Stimulated activated naive B cell treated with anti-CD40 and anti-IgM and Interleukin-4, amounts not matched to agents 10 μg/mL and 1 μg/mL and 100 μg/mL, for 72 hours (primary cell): ENCODE data around the gene MICA.
"Not testable (repeated sequence)": the region's sequence is repeated elsewhere in the genome, so short reads cannot be mapped to it uniquely, and the experiment has no call there.

Experiments used
- ATAC-seq, 2 donors: fragments of 150-1000 bp; cut with Tn5 transposase; replicated peaks; 2 replicates each; pipeline ENCODE4 v1.10.0; 2021; ENCODE audit warnings: moderate library complexity in 1 of 2
- DNase-seq: peaks from one replicate; pipeline ENCODE4 v3.0.0; 2021
- H3K27ac Mint-ChIP-seq: one replicate; pipeline ENCODE4 v1.8.0; 2022; ENCODE audit warnings: mild to moderate bottlenecking, mixed read lengths
- H3K27me3 Mint-ChIP-seq, 2 donors: one replicate each; pipeline ENCODE4 v1.8.0; 2022; ENCODE audit warnings: mixed read lengths in 2 of 2
- H3K36me3 Mint-ChIP-seq, 2 donors: one replicate each; pipeline ENCODE4 v1.8.0; 2022; ENCODE audit warnings: mixed read lengths in 2 of 2, mild to moderate bottlenecking in 1 of 2
- H3K4me1 Mint-ChIP-seq, 2 donors: one replicate each; pipeline ENCODE4 v1.8.0; 2022; ENCODE audit warnings: mixed read lengths in 2 of 2, mild to moderate bottlenecking in 1 of 2
- H3K4me3 Mint-ChIP-seq, 2 donors: one replicate each; pipeline ENCODE4 v1.8.0; 2022; ENCODE audit warnings: mild to moderate bottlenecking in 2 of 2, mixed read lengths in 2 of 2, moderate library complexity in 1 of 2
- H3K9me3 Mint-ChIP-seq, 2 donors: one replicate each; pipeline ENCODE4 v1.8.0; 2022; ENCODE audit warnings: mixed read lengths in 2 of 2, mild to moderate bottlenecking in 1 of 2

Gene MICA

GRCh38 chr6:31389802-31390132, 13.6 kb upstream of the MICA start:
- not testable (repeated sequence) for ATAC-seq, H3K36me3 Mint-ChIP-seq, H3K27me3 Mint-ChIP-seq, H3K4me1 Mint-ChIP-seq, H3K4me3 Mint-ChIP-seq, H3K9me3 Mint-ChIP-seq, DNase-seq, H3K27ac Mint-ChIP-seq

- H3K27ac Mint-ChIP-seq = no peak overlapping the region
- no peak for DNase-seq
- no peak for ATAC-seq
- no peaks in the 10 kb centered on the region for H3K27me3 Mint-ChIP-seq
- H3K4me1 Mint-ChIP-seq = peaks cover 5 to 6% of the 10 kb centered on the region in 2 donors
- no peaks in the 10 kb centered on the region for H3K9me3 Mint-ChIP-seq
- no peak overlapping the region for H3K4me3 Mint-ChIP-seq
- H3K36me3 Mint-ChIP-seq = peaks cover 4 to 6% of the 10 kb centered on the region in 2 donors
Observed at GRCh38 chr6:31393932-31394331, 9.5 kb upstream of the MICA start.

- DNase-seq = no peak
- ATAC-seq = no peak
- Mint-ChIP-seq H3K4me3 (no peak overlapping the region), H3K27ac (no peak overlapping the region), H3K4me1 (peaks cover 5 to 7% of the 10 kb centered on the region in 2 donors), H3K27me3 (no peaks in the 10 kb centered on the region), H3K9me3 (no peaks in the 10 kb centered on the region), H3K36me3 (peaks cover 4 to 6% of the 10 kb centered on the region in 2 donors)
Observed at GRCh38 chr6:31394381-31394780, 9.0 kb upstream of the MICA start.

- Mint-ChIP-seq H3K27ac (no peak overlapping the region), H3K36me3 (peaks cover 4 to 6% of the 10 kb centered on the region in 2 donors), H3K27me3 (no peaks in the 10 kb centered on the region), H3K4me3 (no peak overlapping the region), H3K9me3 (no peaks in the 10 kb centered on the region), H3K4me1 (peaks cover 9 to 17% of the 10 kb centered on the region in 2 donors)
- DNase-seq (no peak), ATAC-seq (no peak)
Observed at GRCh38 chr6:31395832-31396231, 7.6 kb upstream of the MICA start.

- DNase-seq = peak; percentile 80
- H3K4me1 Mint-ChIP-seq = peaks cover 16 to 24% of the 10 kb centered on the region in 2 donors
- no peak overlapping the region for H3K4me3 Mint-ChIP-seq
- no peaks in the 10 kb centered on the region for H3K9me3 Mint-ChIP-seq
- peak overlapping the region; percentile 44 for H3K27ac Mint-ChIP-seq
- H3K27me3 Mint-ChIP-seq = no peaks in the 10 kb centered on the region
- ATAC-seq = peak; percentile 60 to 72
- H3K36me3 Mint-ChIP-seq = peaks cover 4 to 6% of the 10 kb centered on the region in 2 donors
Observed at GRCh38 chr6:31396422-31397152, 6.8 kb upstream of the MICA start.

GRCh38 chr6:31397153-31397499, 6.3 kb upstream of the MICA start:
- not testable (repeated sequence) for H3K36me3 Mint-ChIP-seq, DNase-seq, H3K27ac Mint-ChIP-seq, H3K4me3 Mint-ChIP-seq, H3K9me3 Mint-ChIP-seq, H3K27me3 Mint-ChIP-seq, ATAC-seq
- peaks cover 18 to 30% of the 10 kb centered on the region in 2 donors for H3K4me1 Mint-ChIP-seq

GRCh38 chr6:31397901-31398525, 5.4 kb upstream of the MICA start:
- H3K9me3 Mint-ChIP-seq = no peaks in the 10 kb centered on the region
- no peak overlapping the region for H3K4me3 Mint-ChIP-seq
- H3K27me3 Mint-ChIP-seq = no peaks in the 10 kb centered on the region
- H3K36me3 Mint-ChIP-seq = peaks cover 4 to 6% of the 10 kb centered on the region in 2 donors
- DNase-seq (no peak), ATAC-seq (no peak)
- no peak overlapping the region for H3K27ac Mint-ChIP-seq
- peaks cover 26 to 39% of the 10 kb centered on the region in 2 donors for H3K4me1 Mint-ChIP-seq

GRCh38 chr6:31399589-31400466, 3.6 kb upstream of the MICA start:
- H3K4me1 Mint-ChIP-seq = peaks cover 35 to 54% of the 10 kb centered on the region in 2 donors

GRCh38 chr6:31400467-31401289, 2.7 kb upstream of the MICA start:
- peak; percentile 54 to 72 for ATAC-seq
- H3K4me3 Mint-ChIP-seq = peak overlapping the region; percentile 80 to 83

More at GRCh38 chr6:31399589-31400466, 3.6 kb upstream of the MICA start:
- no peaks in the 10 kb centered on the region for H3K9me3 Mint-ChIP-seq
- peak overlapping the region; percentile 80 to 83 for H3K4me3 Mint-ChIP-seq
- H3K27me3 Mint-ChIP-seq = no peaks in the 10 kb centered on the region
- H3K27ac Mint-ChIP-seq = peak overlapping the region; percentile 91
- DNase-seq (peak; percentile 39), ATAC-seq (peak; percentile 52 to 56)
- peaks cover 0 to 4% of the 10 kb centered on the region in 2 donors for H3K36me3 Mint-ChIP-seq

GRCh38 chr6:31401403-31401802, 2.0 kb upstream of the MICA start:
- no peak for DNase-seq
- peaks cover 0 to 4% of the 10 kb centered on the region in 2 donors for H3K36me3 Mint-ChIP-seq
- ATAC-seq = no peak
- peak overlapping the region; percentile 80 to 83 for H3K4me3 Mint-ChIP-seq
- H3K27me3 Mint-ChIP-seq = no peaks in the 10 kb centered on the region
- no peak overlapping the region for H3K27ac Mint-ChIP-seq
- H3K9me3 Mint-ChIP-seq = no peaks in the 10 kb centered on the region
- peaks cover 41 to 65% of the 10 kb centered on the region in 2 donors for H3K4me1 Mint-ChIP-seq

More at GRCh38 chr6:31400467-31401289, 2.7 kb upstream of the MICA start:
- peaks cover 37 to 58% of the 10 kb centered on the region in 2 donors for H3K4me1 Mint-ChIP-seq
- peaks cover 0 to 2% of the 10 kb centered on the region in 2 donors for H3K36me3 Mint-ChIP-seq
- H3K27me3 Mint-ChIP-seq = no peaks in the 10 kb centered on the region
- H3K9me3 Mint-ChIP-seq = no peaks in the 10 kb centered on the region
- peak overlapping the region; percentile 91 for H3K27ac Mint-ChIP-seq
- peak; percentile 32 for DNase-seq

GRCh38 chr6:31402324-31403282, 792 bp upstream of the MICA start:
- peak overlapping the region; percentile 80 to 85 for H3K4me3 Mint-ChIP-seq
- no peaks in the 10 kb centered on the region for H3K27me3 Mint-ChIP-seq
- DNase-seq (no peak), ATAC-seq (peak; percentile 41 to 44)
- peak overlapping the region; percentile 57 for H3K27ac Mint-ChIP-seq
- H3K36me3 Mint-ChIP-seq = peaks cover 3 to 4% of the 10 kb centered on the region in 2 donors
- H3K9me3 Mint-ChIP-seq = peaks cover 0 to 1% of the 10 kb centered on the region in 2 donors
- H3K4me1 Mint-ChIP-seq = peaks cover 42 to 71% of the 10 kb centered on the region in 2 donors

- Mint-ChIP-seq H3K4me3 (peak overlapping the region; percentile 80 to 85), H3K27ac (peak overlapping the region; percentile 90), H3K4me1 (peaks cover 45 to 83% of the 10 kb centered on the region in 2 donors)
- H3K9me3 Mint-ChIP-seq, ATAC-seq, H3K27me3 Mint-ChIP-seq, H3K36me3 Mint-ChIP-seq, DNase-seq: not testable (repeated sequence)
Observed at GRCh38 chr6:31404061-31404364, 618 bp downstream of the MICA start.

- DNase-seq (no peak), ATAC-seq (no peak)
- H3K27me3 Mint-ChIP-seq = no peaks in the 10 kb centered on the region
- H3K4me1 Mint-ChIP-seq = peaks cover 48 to 83% of the 10 kb centered on the region in 2 donors
- H3K36me3 Mint-ChIP-seq = peaks cover 12 to 18% of the 10 kb centered on the region in 2 donors
- H3K4me3 Mint-ChIP-seq = no peak overlapping the region
- no peak overlapping the region for H3K27ac Mint-ChIP-seq
- peaks cover 0 to 1% of the 10 kb centered on the region in 2 donors for H3K9me3 Mint-ChIP-seq
Observed at GRCh38 chr6:31405996-31406395, 2.6 kb downstream of the MICA start.
